Breast epithelium (tissue), 3 donors: ENCODE results near the gene GRAMD2A.

Experiments
- POLR2A ChIP-seq: fragments of 450-650 bp; IDR thresholded peaks from one replicate; pipeline ENCODE4 v1.6.1; 2016; ENCODE audit warnings: antibody characterized with exemption, mild to moderate bottlenecking, moderate library complexity
- TF ChIP-seq, protein P1 (sequence below), 3 donors: fragments of 450-650 bp; IDR thresholded peaks; one replicate each; pipeline ENCODE4 v1.5.1; 2016 to 2017; ENCODE audit warnings: antibody characterized with exemption in 3 of 3, mild to moderate bottlenecking in 3 of 3, moderate library complexity in 3 of 3

DNA sequence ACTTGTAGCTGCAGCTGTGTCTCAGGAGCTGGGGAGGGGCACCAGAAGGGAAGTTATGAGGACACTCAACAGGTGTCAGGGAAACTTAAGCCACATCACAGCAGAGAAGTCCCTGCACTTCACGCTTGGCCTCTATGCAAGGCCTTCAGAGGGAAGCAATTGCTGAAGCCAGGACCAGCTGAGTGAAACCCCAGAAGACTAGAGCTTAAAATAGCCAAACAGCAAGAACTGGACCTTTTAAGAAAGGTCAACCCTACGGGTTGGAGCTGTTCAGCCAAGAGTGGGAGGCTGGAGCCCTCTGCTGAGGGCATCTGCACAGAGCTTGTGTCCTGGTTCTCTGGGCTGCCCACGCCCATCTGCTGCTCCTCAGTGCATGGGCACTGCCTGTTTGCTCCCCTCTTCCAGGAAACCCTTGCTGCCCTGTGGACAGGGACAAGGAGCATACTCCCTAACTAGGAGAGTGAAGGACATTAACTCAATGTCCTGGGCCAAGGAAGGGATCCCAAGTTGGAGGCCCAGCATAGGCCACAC, 3.9 kb upstream of the GRAMD2A start:
- TF ChIP-seq, protein P1, sequence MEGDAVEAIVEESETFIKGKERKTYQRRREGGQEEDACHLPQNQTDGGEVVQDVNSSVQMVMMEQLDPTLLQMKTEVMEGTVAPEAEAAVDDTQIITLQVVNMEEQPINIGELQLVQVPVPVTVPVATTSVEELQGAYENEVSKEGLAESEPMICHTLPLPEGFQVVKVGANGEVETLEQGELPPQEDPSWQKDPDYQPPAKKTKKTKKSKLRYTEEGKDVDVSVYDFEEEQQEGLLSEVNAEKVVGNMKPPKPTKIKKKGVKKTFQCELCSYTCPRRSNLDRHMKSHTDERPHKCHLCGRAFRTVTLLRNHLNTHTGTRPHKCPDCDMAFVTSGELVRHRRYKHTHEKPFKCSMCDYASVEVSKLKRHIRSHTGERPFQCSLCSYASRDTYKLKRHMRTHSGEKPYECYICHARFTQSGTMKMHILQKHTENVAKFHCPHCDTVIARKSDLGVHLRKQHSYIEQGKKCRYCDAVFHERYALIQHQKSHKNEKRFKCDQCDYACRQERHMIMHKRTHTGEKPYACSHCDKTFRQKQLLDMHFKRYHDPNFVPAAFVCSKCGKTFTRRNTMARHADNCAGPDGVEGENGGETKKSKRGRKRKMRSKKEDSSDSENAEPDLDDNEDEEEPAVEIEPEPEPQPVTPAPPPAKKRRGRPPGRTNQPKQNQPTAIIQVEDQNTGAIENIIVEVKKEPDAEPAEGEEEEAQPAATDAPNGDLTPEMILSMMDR (IDR thresholded peaks at IDR 0.05): no peak
- no peak for TF ChIP-seq POLR2A
